ENCODE data around the gene SNRPD2.
"Not testable (repeated sequence)": the region's sequence is repeated elsewhere in the genome, so short reads cannot be mapped to it uniquely, and the experiment has no call there.

SNRPD2 gene

DNA sequence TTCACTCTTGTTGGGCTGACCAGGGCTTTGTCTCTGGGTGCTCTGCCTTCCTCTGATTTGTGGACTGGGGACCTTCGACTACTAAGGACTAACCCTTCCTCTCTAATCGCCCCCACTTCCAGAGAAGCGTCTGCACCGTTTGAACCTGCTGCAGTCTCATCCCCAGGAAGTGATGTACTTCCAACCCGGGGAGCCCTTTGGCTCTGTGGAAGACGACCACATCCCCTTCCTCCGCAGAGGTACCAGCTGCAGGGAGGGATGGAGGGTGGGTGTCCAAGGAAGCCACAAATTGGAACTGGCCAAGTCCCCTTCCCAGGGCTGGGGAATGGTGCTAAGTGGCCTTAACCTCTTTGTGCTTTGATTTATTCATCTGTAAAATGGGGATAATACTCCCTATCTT is 9.9 kb upstream of the SNRPD2 start:
- DNase-seq: no peak

DNA sequence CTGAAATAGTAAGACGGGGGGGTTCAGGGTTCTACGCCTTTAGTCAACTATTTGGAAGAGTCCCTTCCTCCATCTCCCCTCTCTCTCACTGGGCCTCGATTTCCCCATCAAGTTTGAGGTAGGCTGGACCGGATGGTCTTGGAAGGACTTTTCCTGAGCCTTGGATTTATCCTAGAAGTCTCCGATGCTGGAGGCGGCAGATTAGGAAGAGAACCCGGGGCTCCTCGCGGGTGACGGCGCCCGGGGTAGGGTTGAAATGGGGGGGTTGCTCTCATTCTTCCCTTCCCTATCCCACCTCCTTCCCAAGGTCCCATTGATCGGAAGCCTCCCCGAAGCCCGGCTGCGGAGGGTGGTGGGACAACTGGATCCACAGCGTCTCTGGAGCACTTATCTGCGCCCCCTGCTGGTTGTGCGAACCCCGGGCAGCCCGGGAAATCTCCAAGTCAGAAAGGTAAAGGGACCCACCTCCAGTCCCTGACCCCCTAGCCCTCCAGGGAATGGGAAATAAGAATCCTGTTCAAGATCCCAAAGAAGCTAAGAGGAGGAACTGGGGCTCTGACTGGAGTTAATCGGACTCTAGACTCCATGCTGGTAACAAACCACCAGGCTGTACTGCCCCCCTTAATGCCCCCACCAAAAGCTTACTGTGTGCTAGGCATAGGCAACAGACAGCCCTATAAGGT is 1.5 kb upstream of the SNRPD2 start:
- peak; percentile 82 for DNase-seq

DNA sequence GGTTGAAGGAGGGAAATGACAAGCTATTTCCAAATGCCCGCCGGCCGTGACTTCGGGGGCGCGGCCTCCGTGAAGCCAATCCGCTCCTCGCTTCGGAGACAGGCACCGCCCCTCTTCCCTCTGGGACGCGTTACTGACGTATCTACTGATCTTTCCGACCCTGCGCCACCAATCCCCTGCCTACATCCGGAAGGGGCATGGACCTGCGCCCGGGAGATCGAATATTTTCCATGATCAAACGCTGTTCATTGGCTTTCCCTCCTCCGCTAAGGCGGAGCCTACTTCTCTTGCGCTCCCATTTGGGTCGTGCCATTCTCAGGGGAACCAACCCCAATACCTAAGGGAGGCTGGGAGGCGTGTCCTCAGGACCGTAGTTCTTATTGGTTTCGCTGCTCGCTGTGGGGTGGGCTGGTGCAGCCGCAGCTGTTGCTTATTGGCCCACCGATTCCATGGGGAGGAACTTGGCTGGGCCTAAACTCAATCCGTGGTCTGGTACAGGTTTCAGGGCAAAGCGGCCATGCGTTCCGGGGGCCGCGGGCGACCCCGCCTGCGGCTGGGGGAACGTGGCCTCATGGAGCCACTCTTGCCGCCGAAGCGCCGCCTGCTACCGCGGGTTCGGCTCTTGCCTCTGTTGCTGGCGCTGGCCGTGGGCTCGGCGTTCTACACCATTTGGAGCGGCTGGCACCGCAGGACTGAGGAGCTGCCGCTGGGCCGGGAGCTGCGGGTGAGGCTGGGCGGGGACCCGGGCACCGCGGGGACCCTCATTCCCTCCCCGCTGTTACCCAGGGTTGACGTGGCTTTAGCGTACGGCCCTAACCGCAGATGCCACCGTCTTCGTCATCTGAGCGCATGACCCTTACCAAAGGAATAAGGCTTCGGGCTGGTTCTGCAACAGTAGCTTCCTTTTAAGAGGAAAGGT is 693 bp upstream of the SNRPD2 start, which contains the start of gene QPCTL:
Gene QPCTL, plus strand, starts transcription at position 480 of the 919 bp plus-strand sequence. Its CDS starts 38 bp downstream, at position 518.
- peak; percentile 93 for DNase-seq

DNA sequence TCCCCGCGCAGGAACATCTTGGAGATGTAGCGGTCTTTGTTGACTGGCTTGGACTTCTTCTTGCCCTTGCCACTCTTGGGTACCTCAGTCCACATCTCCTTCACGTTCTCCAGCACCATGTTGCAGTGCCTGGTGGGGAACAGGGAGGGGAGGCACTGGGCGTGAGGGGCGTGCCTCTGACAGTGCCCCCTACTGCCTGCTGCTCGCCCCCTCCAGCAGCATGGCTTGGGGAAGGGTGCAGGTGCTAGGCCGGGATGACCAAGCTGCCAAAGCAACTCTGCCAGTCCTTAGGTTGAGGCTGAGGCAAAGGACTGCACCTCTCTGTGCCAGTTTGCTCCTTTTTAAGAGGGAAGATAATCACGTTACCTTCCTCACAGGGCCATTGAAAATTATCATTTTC is 4.2 kb downstream of the SNRPD2 start:
- DNase-seq: no peak

DNA sequence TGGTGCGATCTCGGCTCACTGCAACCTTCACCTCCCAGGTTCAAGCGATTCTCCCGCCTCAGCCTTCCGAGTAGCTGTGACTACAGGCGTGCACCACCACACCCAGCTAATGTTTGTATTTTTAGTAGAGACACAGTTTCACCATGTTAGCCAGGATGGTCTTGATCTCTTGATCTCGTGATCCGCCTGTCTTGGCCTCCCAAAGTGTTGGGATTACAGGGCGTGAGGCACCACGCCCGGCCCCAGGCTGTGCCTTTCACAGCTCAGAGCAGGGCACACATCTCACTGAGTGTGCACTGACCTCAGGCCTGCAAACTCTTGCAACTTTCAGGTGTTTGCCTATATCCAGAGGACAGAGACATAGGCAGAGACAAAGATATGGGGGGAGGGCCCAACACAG is 6.7 kb downstream of the SNRPD2 start:
- not testable (repeated sequence) for DNase-seq

DNA sequence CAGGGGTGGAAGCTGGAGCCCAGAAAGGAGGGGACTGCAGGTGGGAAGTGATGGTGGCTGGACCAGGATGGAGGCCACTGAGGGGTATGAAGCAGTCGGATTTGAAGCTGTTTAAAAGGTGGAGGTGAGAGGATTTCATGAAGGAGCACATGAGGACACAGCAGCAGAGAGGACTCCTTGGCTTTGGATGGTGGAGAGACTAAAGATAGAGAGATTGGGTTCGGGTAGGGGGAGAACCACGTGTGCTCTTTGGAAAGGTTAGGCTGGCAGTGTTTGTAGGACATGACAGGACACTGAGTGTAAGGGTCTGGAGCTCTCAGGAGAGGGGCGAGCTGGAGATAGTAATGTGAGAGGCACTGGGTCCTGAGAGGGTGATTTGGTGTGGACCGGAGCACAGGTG is 8.8 kb downstream of the SNRPD2 start:
- DNase-seq: no peak

DNA sequence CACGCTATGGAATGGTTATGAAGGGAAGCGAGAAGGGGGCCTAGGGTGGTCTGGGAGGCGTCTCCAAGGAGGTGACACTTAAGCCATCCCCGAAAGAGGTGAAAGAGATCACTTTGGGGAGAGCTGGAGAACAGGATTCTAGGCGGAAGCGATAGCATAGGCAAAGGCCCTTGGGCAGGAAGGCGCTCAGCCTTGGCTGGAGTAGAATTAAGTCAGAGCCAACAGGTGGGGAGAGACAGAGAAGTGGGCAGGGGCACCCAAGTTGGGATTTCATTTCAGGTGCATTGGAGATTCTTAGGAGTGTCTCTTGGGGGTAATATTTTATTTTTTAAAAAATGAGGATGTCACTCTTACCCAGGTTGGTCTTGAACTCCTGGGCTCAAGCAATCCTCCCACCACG is 9.6 kb downstream of the SNRPD2 start:
- DNase-seq: no peak

DNA sequence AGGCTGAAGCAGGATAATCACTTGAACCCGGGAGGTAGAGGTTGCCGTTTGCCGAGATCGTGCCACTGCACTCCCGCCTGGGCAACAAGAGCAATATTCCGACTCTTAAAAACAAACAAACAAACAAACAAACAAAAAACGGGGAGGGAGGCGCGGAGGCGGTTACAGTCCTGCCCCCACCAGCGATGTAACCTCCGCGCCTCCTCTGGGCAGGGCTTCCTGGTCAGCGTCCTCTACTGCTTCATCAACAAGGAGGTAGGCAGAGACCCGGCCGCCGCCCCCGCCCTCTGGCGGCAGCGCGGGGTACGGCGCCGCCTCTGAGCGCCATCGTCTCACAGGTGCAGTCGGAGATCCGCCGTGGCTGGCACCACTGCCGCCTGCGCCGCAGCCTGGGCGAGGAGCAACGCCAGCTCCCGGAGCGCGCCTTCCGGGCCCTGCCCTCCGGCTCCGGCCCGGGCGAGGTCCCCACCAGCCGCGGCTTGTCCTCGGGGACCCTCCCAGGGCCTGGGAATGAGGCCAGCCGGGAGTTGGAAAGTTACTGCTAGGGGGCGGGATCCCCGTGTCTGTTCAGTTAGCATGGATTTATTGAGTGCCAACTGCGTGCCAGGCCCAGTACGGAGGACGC is 10.2 kb downstream of the SNRPD2 start:
- peak; percentile 91 for DNase-seq

DNA sequence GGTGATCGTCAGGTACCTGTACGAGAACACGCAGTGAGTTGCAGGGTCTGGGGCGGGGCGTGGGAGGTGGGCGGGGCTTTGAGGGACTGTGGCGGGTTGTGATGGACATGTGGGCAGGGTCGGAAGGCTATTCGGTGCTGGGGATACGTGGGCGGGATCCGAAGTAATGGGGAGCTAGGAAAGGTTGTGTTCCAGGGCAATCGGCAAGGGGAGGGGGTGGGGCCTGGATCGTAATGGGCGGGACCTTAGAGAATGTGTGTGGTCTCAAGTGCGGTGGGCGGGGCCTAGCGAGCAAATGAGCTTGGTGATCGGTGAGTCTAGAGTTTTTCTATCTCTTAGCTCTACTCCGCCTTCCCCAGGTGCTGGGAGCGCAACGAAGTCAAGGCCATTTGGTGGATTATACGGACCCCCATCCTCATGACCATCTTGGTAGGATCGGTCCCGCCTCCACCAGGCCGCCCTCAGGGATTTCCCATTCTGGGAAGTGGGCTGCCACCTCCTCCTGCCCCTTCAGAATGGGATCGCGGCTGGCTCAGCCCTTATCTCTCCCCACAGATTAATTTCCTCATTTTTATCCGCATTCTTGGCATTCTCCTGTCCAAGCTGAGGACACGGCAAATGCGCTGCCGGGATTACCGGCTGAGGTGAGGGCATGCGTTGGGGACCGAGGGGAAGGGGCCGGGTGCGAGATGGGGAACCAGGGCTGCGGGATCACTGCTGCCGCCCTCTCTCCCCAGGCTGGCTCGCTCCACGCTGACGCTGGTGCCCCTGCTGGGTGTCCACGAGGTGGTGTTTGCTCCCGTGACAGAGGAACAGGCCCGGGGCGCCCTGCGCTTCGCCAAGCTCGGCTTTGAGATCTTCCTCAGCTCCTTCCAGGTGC is 14.2 kb downstream of the SNRPD2 start:
- peak; percentile 73 for DNase-seq

DNA sequence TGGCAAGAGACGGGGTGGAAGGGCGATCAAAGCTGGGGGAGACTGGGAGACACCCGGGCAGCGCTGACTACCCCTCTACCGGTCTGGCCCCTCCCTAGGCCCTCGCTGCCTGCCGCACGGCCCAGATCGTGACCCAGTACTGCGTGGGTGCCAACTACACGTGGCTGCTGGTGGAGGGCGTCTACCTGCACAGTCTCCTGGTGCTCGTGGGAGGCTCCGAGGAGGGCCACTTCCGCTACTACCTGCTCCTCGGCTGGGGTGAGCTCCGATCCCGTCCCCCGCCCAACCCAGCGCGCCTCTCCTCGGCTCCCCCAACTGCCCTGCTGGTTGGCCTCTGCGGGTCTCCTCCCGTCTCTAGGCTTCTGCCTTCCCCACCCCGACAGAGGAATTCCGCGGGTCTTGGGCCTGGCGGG is 14.9 kb downstream of the SNRPD2 start:
- DNase-seq: peak; percentile 42

DNA sequence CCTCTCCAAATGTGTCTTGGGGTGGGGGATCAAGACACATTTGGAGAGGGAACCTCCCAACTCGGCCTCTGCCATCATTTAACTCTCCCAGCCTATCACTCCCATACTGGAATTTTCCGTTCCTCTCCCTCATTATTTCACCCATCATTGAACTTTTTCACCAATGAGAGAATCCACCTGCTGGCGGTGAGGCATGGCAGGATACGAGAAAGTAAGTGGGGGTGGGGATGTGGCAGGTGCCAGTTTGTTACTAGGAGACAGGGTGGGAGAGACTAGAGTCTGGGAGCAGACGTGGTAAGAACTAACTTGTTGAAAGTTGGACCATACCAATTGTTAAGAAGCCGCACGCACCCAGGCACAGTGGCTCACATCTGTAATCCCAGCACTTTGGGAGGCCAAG is 16.8 kb downstream of the SNRPD2 start:
- DNase-seq: no peak

DNA sequence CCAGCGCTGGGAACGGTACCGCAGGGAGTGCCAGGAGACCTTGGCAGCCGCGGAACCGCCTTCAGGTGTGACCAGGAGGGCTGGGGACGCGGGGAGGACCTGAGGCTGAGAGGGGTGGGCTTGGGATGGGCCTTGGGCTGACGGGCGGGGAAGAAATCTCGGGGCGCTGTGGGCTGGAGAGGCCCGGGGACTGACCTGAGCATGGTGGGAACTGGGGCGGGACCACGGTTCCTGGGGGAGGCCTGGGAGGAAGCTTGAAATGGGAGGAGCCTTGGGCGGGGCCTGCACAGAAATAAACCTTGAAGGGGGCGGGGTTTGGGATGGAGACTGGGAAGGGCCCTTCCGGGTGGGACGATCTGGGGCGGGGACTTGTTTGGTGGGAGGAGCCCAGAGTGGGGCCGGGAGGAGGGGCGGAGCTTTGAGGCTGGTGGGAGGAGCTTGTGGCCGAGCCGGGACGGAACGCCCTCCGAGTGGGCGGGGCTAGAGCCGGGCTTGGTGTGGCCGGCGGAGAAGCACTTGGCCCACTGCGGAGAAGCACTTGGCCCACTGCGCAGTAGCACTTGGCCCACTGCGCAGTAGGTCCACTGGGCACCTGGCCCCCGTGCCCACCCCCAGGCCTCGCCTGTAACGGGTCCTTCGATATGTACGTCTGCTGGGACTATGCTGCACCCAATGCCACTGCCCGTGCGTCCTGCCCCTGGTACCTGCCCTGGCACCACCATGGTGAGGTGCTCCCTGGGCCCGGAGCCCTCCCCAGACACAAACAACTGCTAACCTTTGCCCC is 20.9 kb downstream of the SNRPD2 start:
- peak; percentile 70 for DNase-seq

DNA sequence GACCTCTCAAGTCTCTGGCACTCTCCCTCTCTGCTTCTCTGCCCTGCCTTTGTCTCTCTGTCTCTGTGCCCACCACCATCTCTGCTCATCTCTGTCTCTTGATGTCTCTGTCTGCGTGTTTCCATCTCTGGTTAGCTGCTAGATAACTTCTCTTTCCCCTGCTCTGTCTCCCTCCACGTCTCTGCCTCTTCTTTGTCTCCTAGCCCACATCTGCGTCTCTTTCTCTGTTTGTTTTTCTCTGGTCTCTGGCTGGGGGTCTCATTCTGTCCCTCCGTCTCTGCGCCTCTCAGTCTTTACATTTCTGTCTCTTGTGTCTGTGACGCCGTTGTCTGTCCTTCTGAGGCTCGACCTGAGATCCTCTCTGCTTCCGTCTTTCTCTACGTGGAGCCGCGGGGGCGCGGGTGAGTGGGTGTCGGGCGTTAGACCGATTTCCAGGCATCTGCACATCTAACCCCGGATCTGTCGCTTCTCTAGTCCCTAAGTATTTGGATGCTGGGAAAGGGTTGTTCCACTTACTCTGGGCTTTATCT is 23.3 kb downstream of the SNRPD2 start:
- peak; percentile 42 for DNase-seq

DNA sequence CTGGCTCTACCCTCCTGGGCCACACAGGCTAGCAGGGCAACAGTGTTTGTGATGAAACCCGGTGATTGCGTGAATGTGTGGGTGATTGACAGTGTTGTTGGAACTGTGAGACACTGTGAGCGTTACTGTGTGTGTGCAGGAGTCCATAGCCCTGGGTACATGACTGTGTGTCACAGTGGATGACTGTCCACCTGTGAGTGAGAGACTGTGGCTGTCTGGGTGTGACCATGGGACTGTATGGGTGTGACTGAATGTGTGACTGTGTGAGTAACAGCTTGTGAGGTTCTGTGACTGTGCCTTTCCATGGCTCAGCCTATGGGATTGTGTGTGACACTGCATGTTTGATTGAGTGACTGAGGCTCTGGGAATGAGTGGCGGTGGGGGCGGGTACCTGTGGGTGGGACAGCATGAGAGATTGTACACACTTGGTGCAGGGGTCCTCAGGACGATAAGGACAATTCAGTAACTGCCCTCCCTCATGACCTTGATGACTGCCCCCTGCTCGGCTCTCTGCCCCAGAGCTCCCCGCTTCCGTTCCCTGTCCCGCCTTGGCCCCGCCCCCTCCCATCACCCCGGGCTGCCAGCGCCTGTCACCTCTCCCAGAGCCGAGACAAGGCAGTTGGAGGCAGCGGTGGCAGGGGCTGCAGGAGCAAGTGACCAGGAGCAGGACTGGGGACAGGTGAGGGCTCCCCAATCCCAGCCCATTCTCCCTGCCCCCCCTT is 24.0 kb downstream of the SNRPD2 start, which contains the start of gene GIPR:
Gene GIPR, plus strand, starts transcription at position 602 of the 722 bp plus-strand sequence. CDS start 1,300 bp downstream, outside the sequence.
- DNase-seq: peak; percentile 72

DNA sequence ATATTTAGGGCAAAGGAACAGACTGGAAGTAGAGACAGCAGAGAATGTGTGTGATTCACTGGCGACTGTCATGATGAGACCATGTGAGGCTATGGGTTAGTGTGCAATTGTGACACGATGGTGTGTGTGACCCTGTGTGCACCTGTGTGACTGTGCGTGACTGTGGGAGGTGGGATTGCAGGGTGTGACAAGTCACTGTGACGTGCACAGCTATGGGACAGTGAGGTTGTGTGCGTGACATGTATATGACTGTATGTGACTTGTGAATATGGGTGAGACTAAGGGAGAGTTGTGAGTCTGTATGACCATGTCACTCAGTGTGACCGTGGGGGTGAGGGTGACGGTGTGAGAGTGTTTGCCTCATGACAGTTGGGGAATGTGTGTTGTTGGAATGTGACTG is 27.2 kb downstream of the SNRPD2 start:
- no peak for DNase-seq

DNA sequence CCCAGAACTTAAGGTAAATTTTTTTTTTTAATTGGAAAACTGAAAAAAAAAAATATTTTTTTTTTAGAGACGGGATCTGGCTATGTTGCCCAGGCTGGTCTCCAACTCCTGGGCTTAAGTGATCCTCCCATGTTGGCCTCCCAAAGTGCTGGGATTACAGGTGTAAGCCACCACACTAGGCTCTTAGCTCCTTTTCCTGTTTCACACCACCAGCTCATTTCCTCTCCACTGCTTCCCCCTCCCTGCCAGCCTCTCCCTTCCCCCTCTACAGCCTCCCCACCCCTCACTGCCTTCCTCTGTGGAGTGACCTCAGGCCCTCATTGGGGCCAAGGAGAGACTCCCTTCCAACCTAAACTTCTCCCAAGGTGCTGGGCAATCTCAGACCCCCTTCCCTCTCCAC is 28.0 kb downstream of the SNRPD2 start:
- no peak for DNase-seq

DNA sequence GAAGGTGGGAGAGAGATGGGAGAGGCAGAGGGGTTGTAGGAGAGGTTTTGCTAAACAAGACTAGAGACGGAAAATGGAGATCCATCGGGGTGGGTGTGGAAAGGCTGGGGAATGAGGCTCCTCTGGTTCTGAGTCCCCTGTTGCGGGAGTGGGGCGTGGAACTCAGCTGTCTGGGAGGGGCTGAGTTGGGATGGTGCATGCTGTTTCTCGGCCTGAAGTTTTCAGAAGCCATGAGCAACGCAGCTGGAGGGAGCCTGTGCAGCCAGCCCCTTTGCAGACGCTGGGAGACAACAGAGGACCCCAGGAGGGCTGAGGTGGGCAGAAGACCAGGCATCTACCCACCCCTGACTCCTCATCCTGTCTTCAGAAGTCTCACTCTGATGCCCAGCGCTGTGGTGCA is 31.1 kb downstream of the SNRPD2 start:
- no peak for DNase-seq

DNA sequence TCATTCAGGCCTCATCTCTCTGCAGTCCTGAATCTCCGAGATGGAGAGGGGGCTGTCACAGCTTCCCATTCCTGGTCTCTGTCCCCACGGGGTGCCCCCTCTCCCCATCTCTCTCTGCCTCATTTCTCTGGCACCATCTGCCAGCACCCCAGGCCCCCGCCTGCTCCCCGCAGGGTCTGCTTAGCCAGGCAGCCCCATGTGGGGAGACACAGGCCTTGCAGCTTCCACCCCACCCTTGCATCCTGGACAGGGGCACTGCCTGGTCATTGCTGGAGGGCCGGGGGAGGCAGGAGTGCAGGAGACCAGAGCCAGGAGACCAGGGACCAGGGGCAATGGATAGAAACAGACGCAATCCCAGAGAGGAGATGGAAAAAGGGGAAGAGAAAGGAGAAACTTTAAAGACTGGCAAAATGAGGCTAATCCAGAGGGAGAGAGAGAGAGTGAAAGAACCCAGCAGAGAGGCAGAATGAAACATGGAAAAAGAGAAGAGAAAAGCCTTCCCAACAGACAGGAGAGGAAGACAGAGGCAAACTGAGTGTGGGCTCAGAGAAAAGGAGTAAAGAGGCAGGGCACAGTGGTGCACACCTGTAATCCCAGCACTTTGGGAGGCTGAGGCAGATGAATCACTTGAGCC is 32.5 kb downstream of the SNRPD2 start:
- DNase-seq: no peak

DNA sequence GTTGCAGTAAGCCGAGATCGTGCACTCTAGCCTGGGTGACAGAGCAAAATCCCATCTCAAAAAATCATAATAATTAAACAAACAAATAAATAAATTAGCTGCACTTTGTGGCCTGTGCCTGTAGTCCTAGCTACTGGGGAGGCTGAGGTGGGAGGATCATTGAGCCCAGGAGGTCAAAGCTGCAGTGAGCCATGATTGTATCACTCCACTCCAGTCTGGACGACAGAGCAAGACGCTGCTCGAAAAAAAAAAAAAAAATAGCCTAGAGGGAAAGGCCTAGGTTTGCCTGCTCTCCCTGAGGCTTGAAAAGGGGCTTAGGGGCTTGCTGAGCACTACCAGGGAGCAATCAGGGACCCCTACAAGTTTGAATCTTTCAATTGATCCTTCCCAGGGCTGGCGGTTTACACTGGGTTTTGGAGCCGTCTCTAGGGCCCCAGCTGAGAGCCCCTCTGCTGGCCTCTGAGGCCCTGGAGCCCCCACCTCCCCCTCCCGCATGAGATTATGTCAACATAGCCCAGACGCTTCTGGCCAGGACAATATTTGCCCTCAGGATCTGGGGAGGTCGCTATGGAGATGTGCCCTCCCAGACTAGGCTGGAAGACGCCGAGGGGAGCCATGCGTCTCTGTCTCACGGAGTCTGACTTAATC is 34.1 kb downstream of the SNRPD2 start:
- DNase-seq: no peak

DNA sequence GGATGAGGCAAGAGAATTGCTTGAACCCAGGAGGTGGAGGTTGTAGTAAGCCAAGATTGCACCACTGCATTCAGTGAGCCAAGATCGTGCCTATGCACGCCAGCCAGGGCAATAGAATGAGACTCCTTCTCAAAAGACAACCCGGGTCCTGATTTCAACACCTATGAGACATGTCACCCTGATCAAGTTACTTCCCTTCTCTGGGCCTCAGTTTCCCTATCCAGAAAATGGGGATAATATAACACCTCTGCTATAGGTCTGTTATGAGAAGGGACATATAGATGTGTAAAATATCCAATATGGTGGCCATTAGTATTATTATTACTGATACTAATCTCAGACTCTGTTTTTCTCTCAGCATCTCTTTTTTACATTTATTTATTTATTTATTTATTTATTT is 36.7 kb downstream of the SNRPD2 start:
- DNase-seq: no peak
